Neural crest cell (in vitro differentiated cells): ENCODE data around the gene CAPN3. TPM values are rescaled to one million over a fixed set of nuclear protein-coding genes. Genes with fewer than 3 reads are reported as not detected.

Source experiments
- DNase-seq: peaks from one replicate; pipeline ENCODE4 v3.0.0; 2021; ENCODE audit warnings: low read depth, mixed read lengths, low spot score
- H3K27ac Mint-ChIP-seq: one replicate; pipeline ENCODE4 v1.8.0; 2021; ENCODE audit warnings: mild to moderate bottlenecking, mixed read lengths; ENCODE audit not compliant: unreplicated experiment
- H3K27me3 Mint-ChIP-seq: 2 replicates; pipeline ENCODE4 v1.8.0; 2021; ENCODE audit warnings: low read depth, mild to moderate bottlenecking, mixed read lengths
- H3K36me3 Mint-ChIP-seq: 2 replicates; pipeline ENCODE4 v1.8.0; 2021; ENCODE audit warnings: low read depth, mild to moderate bottlenecking, mixed read lengths
- H3K4me1 Mint-ChIP-seq: 2 replicates; pipeline ENCODE4 v1.8.0; 2021; ENCODE audit warnings: mixed read lengths
- H3K4me3 Mint-ChIP-seq: one replicate; pipeline ENCODE4 v1.8.0; 2021; ENCODE audit warnings: mild to moderate bottlenecking, mixed read lengths
- H3K9me3 Mint-ChIP-seq: 2 replicates; pipeline ENCODE4 v1.8.0; 2021; ENCODE audit warnings: mixed read lengths
- total RNA-seq: library from RNA; stranded (reverse); gene quantifications from 2 replicates; pipeline ENCODE4 v1.2.1, GENCODE V29; 2021
- TF ChIP-seq, protein P1 (sequence below): fragments of 200-600 bp; sonication (generic); conservative IDR thresholded peaks from 2 replicates; pipeline ENCODE4 v1.5.0; 2021; ENCODE audit warnings: antibody characterized with exemption, mild to moderate bottlenecking

Gene CAPN3
- total RNA-seq, 1 donor from 2014 or later, result 2.7 TPM

DNA sequence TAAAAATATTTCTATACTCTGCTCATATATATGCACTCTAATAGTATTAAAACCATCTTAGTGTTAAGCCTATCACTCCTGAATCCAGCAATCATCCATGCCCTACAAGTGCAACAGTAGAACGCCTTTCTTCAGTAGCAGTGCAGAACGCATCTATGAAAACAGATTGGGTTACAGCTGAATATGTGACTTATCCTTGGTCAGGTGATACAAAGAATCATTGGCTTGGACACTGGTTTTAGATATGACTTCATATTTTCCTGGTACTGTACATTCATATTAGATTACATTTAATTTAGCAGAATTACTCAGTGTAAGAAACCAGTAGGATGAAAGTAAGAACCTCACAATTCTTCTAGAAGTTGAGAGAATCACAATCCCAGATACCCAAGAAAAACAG, 88.3 kb downstream of the CAPN3 start:
- Mint-ChIP-seq H3K27ac (no peak overlapping the region), H3K4me3 (no peak overlapping the region), H3K27me3 (no peaks in the 10 kb centered on the region), H3K4me1 (no peaks in the 10 kb centered on the region), H3K36me3 (peaks cover 32% of the 10 kb centered on the region), H3K9me3 (no peaks in the 10 kb centered on the region)
- TF ChIP-seq, protein P1, sequence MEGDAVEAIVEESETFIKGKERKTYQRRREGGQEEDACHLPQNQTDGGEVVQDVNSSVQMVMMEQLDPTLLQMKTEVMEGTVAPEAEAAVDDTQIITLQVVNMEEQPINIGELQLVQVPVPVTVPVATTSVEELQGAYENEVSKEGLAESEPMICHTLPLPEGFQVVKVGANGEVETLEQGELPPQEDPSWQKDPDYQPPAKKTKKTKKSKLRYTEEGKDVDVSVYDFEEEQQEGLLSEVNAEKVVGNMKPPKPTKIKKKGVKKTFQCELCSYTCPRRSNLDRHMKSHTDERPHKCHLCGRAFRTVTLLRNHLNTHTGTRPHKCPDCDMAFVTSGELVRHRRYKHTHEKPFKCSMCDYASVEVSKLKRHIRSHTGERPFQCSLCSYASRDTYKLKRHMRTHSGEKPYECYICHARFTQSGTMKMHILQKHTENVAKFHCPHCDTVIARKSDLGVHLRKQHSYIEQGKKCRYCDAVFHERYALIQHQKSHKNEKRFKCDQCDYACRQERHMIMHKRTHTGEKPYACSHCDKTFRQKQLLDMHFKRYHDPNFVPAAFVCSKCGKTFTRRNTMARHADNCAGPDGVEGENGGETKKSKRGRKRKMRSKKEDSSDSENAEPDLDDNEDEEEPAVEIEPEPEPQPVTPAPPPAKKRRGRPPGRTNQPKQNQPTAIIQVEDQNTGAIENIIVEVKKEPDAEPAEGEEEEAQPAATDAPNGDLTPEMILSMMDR, result no peak
- DNase-seq, result no peak

DNA sequence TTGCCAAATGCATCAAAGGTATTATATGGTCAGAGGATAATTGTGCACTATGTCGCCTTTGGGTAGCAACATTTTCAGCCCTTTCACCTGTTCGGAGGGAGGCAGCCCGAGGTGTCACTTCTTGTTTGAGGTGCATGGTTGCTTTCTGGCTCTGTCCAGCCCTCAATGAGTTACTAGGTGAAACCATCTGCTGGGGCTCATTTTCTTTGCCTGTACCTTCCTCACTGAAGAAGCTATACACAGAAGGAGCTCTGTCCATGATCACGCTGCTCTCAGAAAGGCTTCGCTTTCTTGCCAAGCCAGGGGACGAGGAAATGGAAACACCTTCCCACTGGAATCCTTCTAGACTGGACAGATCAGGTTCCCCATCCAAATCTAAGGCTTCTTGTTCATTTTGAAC, 89.0 kb downstream of the CAPN3 start:
- Mint-ChIP-seq H3K4me1 (no peaks in the 10 kb centered on the region), H3K27ac (no peak overlapping the region), H3K36me3 (peaks cover 32% of the 10 kb centered on the region), H3K4me3 (no peak overlapping the region), H3K9me3 (no peaks in the 10 kb centered on the region), H3K27me3 (no peaks in the 10 kb centered on the region)
- TF ChIP-seq, protein P1, result no peak
- DNase-seq, result no peak

DNA sequence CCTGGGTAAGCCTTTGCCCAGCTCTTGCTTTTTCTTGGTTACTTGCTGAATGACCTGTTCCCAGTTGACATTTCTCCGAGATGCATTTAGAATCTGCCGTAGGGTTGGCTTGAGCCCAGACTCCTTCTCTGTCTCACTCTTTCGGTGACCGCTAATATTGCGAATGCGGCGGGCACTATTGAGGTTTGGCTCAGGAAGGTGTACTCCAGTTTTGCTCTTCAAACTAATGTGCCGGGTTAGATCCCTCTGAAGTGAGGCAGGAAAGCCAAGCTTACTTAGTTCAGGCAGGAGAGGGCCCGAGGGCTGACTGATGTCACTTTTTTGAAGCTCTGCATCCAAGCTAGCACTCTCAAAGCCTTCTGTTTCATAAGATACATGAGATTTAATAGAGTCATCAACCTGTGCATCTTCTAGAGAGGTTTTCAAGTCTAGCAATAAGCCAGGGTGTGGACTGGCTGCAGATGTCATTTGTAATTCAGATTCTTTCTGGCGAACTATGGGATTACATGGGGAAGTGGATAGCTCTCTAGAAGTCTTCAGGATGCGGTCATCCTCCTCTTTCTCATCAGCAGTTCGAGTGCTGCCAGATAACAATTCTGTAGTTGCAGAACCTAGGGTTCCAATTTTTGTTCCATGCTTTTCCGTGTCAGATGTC, 90.6 kb downstream of the CAPN3 start:
- Mint-ChIP-seq H3K27me3 (no peaks in the 10 kb centered on the region), H3K4me3 (no peak overlapping the region), H3K9me3 (no peaks in the 10 kb centered on the region), H3K27ac (no peak overlapping the region), H3K4me1 (no peaks in the 10 kb centered on the region), H3K36me3 (peaks cover 30% of the 10 kb centered on the region)
- TF ChIP-seq, protein P1, result no peak
- DNase-seq, result no peak

DNA sequence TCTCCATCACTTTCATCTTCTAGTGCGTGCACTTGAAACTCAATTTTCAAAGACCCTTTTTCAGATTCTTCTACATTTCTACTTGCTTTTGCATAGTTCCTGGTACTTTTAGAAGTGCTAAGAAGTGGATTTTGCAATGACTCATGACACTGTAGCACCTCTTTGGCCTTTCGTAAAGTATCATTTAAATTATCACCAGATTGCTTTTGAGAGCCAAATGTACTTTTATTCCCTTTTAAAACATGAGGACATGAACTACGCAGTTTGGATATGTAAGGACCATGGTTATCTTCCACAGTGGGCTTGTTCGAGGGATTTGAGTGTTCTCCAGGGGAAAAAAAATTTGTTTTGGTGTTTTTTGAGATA, 91.1 kb downstream of the CAPN3 start:
- Mint-ChIP-seq H3K4me1 (no peaks in the 10 kb centered on the region), H3K27me3 (no peaks in the 10 kb centered on the region), H3K27ac (peak overlapping the region; percentile 1), H3K36me3 (peaks cover 30% of the 10 kb centered on the region), H3K4me3 (no peak overlapping the region), H3K9me3 (no peaks in the 10 kb centered on the region)
- DNase-seq, result no peak
- TF ChIP-seq, protein P1, result no peak

DNA sequence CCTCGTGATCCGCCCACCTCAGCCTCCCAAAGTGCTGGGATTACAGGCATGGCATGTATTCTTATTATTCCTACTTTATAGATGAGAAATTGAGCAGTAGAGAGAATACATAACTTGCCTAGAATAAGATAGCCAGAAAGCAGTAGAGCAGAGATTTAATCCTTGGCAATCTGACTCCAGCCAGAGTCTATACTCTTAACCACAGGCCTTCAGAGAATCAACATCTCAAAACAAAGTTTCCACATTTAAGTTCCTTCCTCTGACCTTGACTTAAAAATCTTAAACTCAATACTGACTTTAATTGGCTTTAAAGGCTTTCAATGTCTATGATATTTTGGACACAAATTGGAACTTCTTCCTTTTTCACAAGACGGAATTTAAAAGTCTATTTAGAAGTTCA, 94.5 kb downstream of the CAPN3 start:
- TF ChIP-seq, protein P1, result no peak
- H3K27ac Mint-ChIP-seq, result no peak overlapping the region
- H3K4me3 Mint-ChIP-seq, result no peak overlapping the region

DNA sequence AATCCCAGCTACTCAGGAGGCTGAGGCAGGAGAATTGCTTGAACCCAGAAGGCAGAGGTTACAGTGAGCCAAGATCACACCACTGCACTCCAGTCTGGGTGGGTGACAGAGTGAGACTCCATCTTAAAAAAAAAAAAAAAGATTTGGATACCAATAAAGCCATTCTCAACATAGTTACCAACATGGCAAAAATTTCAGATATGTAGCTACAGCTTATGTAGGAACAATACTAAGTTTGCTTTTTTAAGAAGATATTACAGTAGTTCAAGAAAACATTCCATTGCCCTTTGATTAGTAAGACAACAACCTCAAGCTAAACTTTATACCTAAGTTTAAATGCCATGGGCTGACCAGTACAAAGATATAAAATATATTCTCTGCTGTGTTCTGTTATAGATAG, 97.2 kb downstream of the CAPN3 start:
- Mint-ChIP-seq H3K4me3 (no peak overlapping the region), H3K27me3 (no peaks in the 10 kb centered on the region), H3K4me1 (peaks cover 24% of the 10 kb centered on the region), H3K27ac (no peak overlapping the region), H3K9me3 (no peaks in the 10 kb centered on the region), H3K36me3 (peaks cover 5% of the 10 kb centered on the region)
- TF ChIP-seq, protein P1, result no peak
- no peak for DNase-seq

More for the DNA sequence above, 94.5 kb downstream of the CAPN3 start:
- Mint-ChIP-seq H3K9me3 (no peaks in the 10 kb centered on the region), H3K36me3 (peaks cover 21% of the 10 kb centered on the region), H3K4me1 (peaks cover 16% of the 10 kb centered on the region), H3K27me3 (no peaks in the 10 kb centered on the region)
- DNase-seq, result no peak
